GM21515 (cell line): ENCODE results near the gene UNC45A.
"Not testable (repeated sequence)": the region's sequence is repeated elsewhere in the genome, so short reads cannot be mapped to it uniquely, and the experiment has no call there.

Experiments used
- ATAC-seq: cut with Tn5 transposase; IDR thresholded peaks from one replicate; pipeline ENCODE4 v1.9.1; 2021; ENCODE audit not compliant: unreplicated experiment

Gene UNC45A, protein sequence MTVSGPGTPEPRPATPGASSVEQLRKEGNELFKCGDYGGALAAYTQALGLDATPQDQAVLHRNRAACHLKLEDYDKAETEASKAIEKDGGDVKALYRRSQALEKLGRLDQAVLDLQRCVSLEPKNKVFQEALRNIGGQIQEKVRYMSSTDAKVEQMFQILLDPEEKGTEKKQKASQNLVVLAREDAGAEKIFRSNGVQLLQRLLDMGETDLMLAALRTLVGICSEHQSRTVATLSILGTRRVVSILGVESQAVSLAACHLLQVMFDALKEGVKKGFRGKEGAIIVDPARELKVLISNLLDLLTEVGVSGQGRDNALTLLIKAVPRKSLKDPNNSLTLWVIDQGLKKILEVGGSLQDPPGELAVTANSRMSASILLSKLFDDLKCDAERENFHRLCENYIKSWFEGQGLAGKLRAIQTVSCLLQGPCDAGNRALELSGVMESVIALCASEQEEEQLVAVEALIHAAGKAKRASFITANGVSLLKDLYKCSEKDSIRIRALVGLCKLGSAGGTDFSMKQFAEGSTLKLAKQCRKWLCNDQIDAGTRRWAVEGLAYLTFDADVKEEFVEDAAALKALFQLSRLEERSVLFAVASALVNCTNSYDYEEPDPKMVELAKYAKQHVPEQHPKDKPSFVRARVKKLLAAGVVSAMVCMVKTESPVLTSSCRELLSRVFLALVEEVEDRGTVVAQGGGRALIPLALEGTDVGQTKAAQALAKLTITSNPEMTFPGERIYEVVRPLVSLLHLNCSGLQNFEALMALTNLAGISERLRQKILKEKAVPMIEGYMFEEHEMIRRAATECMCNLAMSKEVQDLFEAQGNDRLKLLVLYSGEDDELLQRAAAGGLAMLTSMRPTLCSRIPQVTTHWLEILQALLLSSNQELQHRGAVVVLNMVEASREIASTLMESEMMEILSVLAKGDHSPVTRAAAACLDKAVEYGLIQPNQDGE

DNA sequence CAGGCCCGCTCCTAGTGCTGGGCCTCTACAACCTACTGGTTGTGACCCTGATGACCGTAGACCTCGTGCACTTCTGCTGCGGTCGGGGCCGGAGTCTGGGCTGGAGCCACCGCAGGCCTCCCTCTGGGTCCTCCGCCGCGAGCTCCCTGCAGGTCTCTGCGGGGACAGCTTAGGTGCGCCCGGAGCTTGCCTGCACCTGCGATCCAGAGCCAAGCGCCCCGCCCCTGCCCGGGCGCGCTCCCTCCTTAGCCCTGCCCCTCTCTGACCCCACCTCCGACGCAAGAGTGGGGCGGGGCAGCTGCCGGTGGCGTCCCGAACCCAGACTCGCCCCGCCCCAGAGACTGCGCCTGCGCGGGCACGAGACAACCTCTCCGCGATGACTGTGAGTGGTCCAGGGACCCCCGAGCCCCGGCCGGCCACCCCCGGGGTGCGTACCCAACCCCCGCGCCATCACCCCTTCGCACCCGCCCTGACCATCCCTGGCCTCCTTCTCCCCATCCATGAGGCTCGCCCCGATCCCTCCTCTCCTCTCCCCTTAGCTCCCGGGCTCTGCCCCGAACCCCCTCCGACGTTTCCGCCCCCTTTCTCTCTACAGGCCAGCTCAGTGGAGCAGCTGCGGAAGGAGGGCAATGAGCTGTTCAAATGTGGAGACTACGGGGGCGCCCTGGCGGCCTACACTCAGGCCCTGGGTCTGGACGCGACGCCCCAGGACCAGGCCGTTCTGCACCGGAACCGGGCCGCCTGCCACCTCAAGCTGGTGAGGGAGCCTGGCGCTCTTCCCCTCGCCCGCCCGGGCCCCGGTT, at the start of gene UNC45A:
Gene UNC45A (plus strand): TSS at position 337 of the 803 bp plus-strand sequence. CDS start 40 bp downstream, at position 377.
- peak; percentile 58 for ATAC-seq

DNA sequence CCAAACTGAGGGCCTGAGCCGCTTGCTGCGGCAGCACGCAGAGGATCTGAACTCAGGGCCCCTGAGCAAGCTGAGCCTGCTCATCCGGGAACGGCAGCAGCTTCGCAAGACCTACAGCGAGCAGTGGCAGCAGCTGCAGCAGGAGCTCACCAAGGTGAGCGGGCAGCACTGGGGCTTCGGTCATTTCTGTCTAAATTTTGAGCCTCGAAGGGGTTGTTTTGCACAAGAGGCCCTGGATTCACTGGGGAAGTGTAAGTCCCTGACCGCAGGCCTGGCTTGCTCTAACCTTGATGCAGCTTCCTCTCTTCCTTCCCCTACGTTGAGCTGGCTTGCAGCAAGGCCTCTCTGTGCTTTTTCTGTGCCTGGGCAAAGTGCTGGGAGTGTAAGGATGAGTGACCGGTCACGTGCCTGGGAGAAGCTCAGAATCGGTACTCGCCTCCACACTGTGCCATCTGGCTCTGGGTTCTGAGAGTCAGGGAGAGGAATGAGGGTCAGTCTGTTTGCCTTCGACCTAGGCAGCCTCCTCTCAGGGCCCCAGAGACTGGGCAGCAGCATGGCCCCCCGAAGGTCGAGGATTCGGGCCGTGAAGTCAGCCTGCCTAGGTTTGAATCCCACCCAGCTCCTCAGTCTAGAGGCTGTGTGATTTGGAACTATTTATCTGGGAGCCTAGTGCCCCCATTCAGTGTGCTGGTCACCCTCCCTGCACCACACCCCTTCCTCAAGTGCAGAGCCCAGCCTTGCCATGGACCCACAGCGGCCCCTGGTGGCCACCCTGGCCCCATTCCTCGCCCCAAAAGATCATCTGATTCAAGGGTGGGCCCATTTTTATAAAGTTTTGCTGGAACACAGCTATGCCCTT, 49.4 kb upstream of the UNC45A start:
- no peak for ATAC-seq

DNA sequence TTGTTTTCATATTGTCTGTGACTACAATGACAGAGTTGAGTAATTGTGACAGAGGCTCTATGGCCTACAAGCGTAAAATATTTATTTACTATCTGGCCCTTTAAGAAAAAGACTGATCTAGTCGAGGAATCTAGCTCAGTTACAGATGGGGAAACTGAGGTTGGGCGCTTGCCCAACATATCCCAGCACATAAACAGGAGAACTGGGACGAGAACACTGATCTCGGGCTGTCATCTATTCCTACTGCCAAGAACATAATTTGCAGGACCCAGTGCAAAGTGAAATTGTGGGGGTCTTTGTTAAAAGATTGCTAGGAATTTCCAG, 48.8 kb upstream of the UNC45A start:
- ATAC-seq: no peak

DNA sequence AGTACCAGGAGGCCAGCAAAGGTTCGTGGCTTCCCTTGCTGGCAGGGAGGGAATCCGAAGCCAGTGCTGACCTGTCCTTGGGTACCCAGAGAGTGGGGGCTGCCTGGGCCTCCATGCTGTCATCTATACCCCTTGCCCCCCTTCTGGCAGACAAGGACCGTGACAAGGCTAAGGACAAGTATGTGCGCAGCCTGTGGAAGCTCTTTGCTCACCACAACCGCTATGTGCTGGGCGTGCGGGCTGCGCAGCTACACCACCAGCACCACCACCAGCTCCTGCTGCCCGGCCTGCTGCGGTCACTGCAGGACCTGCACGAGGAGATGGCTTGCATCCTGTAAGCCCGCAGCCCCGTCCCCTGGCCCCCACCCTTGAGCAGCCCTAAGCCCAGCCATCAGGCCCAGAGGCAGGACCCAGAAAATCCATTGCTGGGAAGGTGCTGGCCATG, 48.0 kb upstream of the UNC45A start:
- no peak for ATAC-seq

DNA sequence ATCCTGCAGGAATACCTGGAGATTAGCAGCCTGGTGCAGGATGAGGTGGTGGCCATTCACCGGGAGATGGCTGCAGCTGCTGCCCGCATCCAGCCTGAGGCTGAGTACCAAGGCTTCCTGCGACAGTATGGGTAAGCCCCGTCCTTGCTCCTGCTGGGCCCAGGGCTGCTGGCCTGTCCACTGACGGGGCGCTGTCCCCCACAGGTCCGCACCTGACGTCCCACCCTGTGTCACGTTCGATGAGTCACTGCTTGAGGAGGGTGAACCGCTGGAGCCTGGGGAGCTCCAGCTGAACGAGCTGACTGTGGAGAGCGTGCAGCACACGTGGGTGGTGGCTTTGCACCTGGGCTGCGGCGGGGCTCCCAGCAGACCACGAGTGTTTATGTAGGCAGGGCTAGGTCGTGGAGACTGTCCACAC, 45.8 kb upstream of the UNC45A start:
- ATAC-seq: no peak

DNA sequence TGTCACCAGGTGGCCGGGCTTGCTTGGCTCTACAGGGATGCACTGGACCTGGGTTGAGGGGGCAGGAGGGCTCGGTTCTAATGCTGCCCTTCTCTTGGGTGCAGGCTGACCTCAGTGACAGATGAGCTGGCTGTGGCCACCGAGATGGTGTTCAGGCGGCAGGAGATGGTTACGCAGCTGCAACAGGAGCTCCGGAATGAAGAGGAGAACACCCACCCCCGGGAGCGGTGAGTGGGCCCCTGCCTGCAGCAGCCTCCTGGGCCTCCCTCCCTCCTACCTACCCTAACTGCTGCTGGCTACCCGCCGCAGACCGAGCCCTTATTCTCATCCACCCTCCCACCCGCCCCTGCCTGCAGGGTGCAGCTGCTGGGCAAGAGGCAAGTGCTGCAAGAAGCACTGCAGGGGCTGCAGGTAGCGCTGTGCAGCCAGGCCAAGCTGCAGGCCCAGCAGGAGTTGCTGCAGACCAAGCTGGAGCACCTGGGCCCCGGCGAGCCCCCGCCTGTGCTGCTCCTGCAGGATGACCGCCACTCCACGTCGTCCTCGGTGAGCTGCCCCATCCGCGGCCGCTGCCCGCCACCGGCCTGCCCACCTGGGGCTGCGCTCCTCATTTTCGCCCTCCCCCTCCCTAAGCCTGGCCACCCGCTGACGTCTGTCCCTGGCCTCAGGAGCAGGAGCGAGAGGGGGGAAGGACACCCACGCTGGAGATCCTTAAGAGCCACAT, 45.2 kb upstream of the UNC45A start:
- no peak for ATAC-seq

DNA sequence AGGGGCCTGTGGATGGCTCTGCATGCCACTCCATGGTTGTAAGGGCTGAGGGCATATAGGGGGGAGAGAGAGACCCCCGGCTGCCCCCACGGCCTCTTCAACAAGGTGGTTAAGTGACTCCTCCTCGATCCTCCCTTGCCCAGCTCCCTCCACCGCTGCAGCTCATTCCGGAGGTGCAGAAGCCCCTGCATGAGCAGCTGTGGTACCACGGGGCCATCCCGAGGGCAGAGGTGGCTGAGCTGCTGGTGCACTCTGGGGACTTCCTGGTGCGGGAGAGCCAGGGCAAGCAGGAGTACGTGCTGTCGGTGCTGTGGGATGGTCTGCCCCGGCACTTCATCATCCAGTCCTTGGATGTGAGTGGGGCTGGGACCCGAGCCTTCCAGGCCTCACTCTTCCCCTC, 44.2 kb upstream of the UNC45A start:
- ATAC-seq: no peak

DNA sequence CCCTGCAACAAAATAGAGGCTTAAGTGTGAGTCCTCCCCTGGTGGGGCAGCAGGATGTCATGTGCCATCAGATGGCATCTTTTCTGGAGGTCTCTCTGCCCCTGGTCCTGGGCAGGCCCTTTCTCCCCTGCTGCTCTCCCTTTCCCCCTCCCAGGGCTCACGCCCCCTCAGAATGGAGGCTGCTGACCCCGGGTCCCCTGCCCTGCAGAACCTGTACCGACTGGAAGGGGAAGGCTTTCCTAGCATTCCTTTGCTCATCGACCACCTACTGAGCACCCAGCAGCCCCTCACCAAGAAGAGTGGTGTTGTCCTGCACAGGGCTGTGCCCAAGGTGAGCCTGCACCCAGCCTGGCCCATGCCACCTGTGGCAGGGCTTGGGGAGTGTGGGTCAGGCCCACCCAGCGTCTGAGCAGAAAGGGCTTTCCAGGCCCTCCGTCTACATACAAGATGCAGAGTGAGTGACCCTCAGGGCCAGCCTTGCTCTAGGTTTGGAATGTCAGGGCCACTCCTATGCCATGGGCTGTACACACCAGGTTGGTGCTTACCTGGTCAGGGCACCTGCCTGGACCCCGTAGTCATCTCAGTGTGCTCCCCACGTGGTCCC, 43.6 kb upstream of the UNC45A start:
- ATAC-seq: no peak

DNA sequence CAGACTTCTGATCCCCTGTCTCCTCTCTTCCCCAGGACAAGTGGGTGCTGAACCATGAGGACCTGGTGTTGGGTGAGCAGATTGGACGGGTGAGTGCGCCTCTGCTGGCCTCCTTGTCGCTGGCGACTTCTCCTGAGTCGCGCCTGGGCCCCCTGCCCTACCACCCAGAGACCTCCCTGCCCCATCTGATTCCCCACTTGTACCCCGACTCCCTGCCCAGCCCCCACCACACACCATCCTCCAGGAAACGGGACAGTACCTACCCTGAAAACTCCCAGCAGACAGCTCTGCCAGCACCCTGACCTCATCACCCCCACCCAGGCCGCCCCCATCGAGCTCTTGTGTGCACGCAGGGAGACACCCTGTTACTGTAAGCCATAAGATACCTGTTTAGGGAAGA, 43.1 kb upstream of the UNC45A start:
- ATAC-seq: no peak

DNA sequence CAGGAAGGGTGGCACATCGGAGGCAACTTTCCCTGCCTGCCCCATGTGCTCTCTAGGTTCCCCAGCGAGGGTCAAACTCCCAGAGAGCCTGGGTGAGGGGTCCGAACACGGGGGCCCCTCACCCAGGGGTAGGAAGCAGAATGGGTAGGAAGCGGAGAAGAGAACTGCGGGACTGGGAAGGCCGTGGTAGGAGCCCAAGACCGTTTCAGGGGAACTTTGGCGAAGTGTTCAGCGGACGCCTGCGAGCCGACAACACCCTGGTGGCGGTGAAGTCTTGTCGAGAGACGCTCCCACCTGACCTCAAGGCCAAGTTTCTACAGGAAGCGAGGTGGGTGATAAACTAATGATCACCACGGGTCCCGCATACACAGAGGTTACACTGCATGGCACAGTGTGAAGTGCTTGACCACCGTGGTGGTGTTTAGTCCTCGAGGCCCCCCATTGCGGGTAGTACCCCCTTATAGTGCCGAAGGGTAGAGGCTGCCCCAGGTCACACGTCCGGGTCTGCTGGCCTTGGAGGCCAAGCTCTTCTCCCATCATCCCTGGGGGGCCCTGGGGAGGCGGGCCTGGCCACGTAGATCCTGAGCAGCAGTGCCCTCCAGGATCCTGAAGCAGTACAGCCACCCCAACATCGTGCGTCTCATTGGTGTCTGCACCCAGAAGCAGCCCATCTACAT, 42.4 kb upstream of the UNC45A start:
- ATAC-seq: no peak

DNA sequence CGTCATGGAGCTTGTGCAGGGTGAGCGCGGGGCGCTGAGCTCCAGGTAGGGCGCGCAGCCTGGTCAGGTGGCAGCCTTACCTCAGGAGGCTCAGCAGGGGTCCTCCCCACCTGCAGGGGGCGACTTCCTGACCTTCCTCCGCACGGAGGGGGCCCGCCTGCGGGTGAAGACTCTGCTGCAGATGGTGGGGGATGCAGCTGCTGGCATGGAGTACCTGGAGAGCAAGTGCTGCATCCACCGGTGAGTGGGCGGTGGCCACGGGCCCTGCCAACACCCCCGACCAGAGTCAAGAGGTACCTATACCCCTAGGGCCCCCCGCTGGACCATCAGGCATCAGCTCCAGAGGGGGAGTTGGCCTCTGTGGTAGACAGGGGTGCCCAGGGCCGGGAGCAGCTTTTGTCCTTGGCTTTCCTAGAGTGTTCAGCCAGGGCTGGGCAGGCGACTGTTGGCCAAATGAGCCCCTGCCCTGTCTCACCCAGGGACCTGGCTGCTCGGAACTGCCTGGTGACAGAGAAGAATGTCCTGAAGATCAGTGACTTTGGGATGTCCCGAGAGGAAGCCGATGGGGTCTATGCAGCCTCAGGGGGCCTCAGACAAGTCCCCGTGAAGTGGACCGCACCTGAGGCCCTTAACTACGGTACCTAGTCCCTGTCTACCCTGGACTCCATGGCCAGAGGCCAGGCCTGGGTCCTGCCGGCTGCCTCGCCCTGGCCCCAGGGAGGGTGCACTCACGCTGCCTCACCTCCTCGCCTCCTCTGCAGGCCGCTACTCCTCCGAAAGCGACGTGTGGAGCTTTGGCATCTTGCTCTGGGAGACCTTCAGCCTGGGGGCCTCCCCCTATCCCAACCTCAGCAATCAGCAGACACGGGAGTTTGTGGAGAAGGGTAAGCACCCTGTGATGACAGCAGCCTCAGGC, 41.7 kb upstream of the UNC45A start:
- no peak for ATAC-seq

DNA sequence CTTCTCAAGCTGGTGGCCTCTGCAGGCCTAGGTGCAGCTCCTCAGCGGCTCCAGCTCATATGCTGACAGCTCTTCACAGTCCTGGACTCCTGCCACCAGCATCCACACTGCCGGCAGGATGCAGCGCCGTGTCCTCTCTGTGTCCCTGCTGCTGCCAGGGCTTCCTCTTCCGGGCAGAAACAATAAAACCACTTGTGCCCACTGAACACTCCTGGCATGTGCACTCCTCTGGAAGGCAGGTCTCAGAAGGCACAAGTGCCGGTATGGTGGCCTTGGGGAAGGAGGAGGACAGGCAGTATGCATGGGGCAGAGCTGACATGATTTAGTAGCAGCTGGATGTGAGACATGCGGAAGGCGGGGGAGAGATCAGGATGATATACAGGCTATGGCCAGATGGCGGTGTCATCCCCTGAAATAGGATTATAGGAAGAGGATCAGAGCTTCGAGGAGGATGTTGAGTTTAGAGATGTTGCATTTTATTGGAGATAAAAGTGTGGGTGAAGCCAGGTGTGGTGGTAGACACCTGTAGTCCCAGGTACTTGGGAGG, 39.4 kb upstream of the UNC45A start:
- no peak for ATAC-seq

DNA sequence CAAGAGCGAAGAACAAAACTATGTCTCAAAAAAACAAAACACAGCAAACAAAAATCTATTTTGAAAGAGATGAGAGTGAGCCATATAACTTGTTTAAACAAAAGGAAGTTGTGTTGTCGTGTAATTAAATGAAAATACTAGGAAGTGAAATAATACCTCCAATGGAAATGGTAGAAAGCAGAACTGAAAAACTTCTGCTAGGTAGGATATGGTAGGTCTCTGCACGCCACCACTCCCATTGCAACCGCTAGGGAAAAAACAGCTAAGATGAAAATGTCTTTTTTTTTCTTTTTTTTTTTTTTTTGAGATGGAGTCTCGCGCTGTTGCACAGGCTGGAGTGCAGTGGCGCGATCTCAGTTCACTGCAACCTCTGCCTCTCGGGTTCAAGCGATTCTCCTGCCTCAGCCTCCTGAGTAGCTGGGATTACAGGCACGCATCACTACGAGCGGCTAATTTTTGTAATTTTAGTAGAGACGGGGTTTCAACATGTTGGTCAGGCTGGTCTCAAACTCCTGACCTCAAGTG, 37.9 kb upstream of the UNC45A start:
- not testable (repeated sequence) for ATAC-seq

DNA sequence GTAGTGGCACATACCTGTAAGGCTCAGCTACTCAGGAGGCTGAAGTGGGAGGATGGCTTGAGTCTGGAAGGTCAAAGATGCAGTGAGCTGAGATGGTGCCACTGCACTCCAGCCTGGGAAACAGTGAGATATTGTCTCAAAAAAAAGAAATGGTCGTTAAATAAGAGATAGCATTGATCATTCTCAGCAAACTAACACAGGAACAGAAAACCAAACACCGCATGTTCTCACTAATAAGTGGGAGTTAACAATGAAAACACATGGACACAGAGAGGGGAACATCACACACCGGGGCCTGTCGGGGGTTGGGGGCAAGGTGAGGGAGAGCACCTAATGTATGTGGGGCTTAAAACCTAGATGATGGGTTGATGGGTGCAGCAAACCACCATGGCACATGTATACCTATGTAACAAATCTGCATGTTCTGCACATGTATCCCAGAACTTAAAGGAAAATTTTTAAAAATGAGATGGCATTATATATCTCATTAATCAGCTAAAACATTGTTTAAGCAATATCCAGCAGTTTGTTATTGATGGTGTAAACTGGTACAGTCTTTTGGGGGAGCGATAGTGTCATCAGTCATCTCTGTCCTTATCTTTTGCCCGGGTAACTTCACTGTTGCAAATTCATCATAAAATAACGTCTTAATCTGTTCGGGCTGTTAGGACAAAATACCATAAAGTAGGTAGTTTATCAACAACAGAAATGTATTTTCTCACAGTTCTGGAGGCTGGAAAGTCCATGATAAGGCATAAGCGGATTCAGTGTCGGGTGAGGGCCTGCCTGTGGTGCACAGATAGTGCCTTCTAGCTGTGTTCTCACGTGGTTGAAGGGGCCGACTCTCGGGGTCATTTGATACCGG, 33.7 kb upstream of the UNC45A start:
- ATAC-seq: no peak

DNA sequence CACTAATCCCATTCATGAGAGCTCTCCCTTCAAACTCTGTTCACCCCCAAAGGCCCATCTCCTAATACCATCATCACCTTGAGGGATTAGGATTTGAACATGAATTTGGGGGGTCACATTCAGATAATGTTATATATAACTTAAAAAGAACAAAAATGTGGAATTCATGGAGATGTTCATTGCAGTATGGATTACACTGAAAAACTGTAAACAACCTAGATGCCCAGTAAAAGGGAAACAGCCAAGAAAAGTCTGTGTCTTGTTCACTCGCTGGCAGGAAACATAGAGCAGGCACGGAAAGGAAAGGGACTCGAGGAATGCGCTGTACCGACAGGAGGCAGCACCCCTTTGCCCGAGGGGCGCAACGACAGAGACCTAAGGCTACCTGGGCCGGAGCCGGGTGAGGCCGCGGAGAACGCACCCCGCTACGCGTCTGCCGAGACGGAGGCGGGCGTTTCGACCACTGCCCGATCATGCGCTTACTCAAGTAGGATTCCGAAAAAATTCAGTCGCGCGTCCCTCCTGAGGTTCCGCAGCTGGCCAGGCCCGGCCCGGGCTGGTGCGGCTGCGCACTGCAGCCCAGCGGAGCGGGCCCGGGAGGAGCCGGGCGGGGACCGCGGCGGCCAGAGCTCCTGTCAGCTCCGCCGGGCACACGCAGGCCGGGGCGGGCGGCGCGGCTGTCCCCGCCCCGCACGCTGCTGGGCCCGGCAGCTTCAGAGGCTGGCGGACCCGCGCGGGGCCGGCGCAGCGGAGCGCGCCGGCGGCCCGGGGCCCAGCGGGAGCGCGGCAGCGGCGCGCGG, 32.8 kb upstream of the UNC45A start:
- ATAC-seq: peak; percentile 60
